Measurements from ENCODE around the gene XRN1. TPM values are rescaled to one million over a fixed set of nuclear protein-coding genes. Genes with fewer than 3 reads are reported as not detected.

XRN1 gene
- total and polyA plus RNA-seq, 2 of the 8 experiments (the other 6 are each of a cell fraction or from before 2014, with no cell fraction given), result 1.9 to 17.2 TPM

GRCh38 chr3:142366434-142366833 is 81.4 kb downstream of the XRN1 start (continued):
- TF ChIP-seq TBP (IDR thresholded peaks at IDR 0.05; ENCODE audit: low read depth, low read length) (no peak), CHD2 (IDR thresholded peaks at IDR 0.05; ENCODE audit: low read length) (no peak), ASH2L (IDR thresholded peaks at IDR 0.05; ENCODE audit: low read length) (no peak), KDM5A (IDR thresholded peaks at IDR 0.05; ENCODE audit: low read length) (no peak), GTF2F1 (IDR thresholded peaks at IDR 0.05; ENCODE audit: borderline replicate concordance, low read depth, low read length) (no peak), POU5F1 (IDR thresholded peaks at IDR 0.05; ENCODE audit: low read depth, low read length) (no peak)
